Rectal smooth muscle tissue (tissue), 1 donor: ENCODE data around the gene LFNG.

Experiments
- H3K27ac ChIP-seq: one replicate; pipeline ENCODE4 v1.7.0; 2013; ENCODE audit warnings: low read depth, low read length, inconsistent platforms
- H3K27me3 ChIP-seq: one replicate; pipeline ENCODE4 v1.7.0; 2013; ENCODE audit warnings: low read length; ENCODE audit not compliant: control insufficient read depth, insufficient read depth
- H3K36me3 ChIP-seq: one replicate; pipeline ENCODE4 v1.7.0; 2013; ENCODE audit warnings: low read length; ENCODE audit not compliant: control insufficient read depth, insufficient read depth
- H3K4me1 ChIP-seq: one replicate; pipeline ENCODE4 v1.7.0; 2013; ENCODE audit warnings: low read length; ENCODE audit not compliant: control insufficient read depth, insufficient read depth
- H3K4me3 ChIP-seq: one replicate; pipeline ENCODE4 v1.7.0; 2013; ENCODE audit warnings: low read length
- H3K9ac ChIP-seq: one replicate; pipeline ENCODE4 v1.7.0; 2013; ENCODE audit warnings: low read length

Gene LFNG

DNA sequence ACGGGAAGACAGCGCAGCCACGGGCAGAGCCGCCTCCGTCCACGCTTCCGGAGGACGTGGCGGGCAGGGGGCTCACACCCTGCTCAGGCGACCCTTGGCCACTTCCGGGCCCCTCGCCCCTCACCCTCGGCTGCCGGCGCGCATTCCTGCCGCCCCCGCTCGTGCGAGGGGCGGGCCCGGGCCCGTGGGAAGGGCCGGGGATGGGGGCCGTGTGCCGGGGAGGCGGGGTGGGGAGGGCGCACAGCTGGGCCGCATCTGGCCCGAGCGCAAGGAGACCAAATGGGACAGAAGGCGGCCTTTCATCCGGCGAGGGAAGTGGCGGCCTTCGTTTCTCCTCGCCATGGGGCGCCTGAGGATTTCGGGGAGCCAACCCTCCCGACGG is 846 bp upstream of the LFNG start:
- Histone ChIP-seq H3K4me3 (peak overlapping the region; percentile 64), H3K4me1 (peaks cover 4% of the 10 kb centered on the region), H3K27ac (no peak overlapping the region), H3K9ac (no peak overlapping the region), H3K27me3 (peaks cover 20% of the 10 kb centered on the region), H3K36me3 (no peaks in the 10 kb centered on the region)

GRCh38 chr7:2520131-2520760 is 672 bp downstream of the LFNG start:
- Histone ChIP-seq H3K4me1 (peaks cover 4% of the 10 kb centered on the region), H3K27me3 (peaks cover 21% of the 10 kb centered on the region), H3K36me3 (no peaks in the 10 kb centered on the region), H3K27ac (no peak overlapping the region), H3K9ac (no peak overlapping the region), H3K4me3 (peak overlapping the region; percentile 81)

GRCh38 chr7:2520761-2521290 is 1.3 kb downstream of the LFNG start:
- H3K4me1 ChIP-seq, result peaks cover 4% of the 10 kb centered on the region
- H3K4me3 ChIP-seq, result peak overlapping the region; percentile 81
- H3K9ac ChIP-seq, result no peak overlapping the region
- H3K27me3 ChIP-seq, result peaks cover 21% of the 10 kb centered on the region
- H3K36me3 ChIP-seq, result no peaks in the 10 kb centered on the region
- no peak overlapping the region for H3K27ac ChIP-seq

DNA sequence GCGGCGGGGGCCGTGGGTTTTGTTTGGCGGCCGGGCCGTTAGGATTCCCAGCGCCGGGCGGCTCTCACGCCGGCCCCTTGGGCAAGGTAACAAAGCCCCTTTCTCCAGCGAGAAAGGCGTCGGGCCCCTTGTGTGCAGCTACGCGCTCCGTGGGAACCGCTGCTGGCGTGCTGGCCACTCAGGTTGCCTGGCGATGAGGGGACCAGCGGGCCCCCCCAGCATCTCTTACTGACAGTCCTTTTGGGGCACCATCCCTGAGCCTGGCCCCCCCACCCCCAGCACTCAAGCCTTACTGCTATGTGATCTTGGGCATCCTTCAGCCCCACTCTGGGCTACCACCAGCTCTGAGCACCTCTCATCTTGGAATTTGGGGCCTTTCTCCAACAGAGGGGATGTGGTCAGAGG is 1.8 kb downstream of the LFNG start:
- Histone ChIP-seq H3K4me1 (peaks cover 4% of the 10 kb centered on the region), H3K36me3 (no peaks in the 10 kb centered on the region), H3K27me3 (peaks cover 21% of the 10 kb centered on the region), H3K27ac (no peak overlapping the region), H3K4me3 (peak overlapping the region; percentile 78), H3K9ac (peak overlapping the region; percentile 22)

DNA sequence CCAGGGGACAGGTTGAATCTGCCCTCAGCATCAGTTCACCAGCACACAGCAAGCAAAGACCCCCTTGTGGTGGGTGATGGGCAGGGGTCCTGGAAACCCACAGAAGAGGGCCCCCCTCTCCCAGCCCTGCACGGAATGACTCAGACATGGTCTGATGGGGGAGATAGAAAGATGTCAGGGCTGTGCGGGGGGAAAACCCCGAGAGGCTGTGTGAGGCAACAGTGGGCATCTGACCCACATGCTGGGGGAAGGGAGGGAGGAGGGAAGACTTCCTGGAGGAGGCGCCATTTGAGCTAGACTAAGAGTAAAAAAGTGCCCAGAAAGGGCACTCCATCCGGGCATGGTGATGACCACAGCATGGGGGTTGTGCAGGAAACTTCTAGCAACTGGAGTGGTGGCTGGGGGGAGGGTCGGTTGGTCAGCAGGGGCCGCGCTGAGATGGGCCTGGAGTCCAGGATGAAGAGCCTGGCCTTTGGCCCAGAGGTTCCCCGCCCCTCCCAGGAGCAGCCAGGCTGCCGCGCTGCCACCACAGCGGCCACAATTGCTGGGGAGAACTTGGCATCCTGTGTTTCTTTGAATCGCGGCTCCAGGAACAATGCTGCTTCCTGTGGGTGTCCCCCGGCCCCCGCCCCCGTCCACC is 2.5 kb downstream of the LFNG start:
- Histone ChIP-seq H3K27ac (peak overlapping the region; percentile 1), H3K27me3 (peaks cover 23% of the 10 kb centered on the region), H3K4me1 (peaks cover 4% of the 10 kb centered on the region)

GRCh38 chr7:2522780-2523433 is 3.3 kb downstream of the LFNG start:
- Histone ChIP-seq H3K4me1 (peaks cover 4% of the 10 kb centered on the region), H3K27me3 (peaks cover 23% of the 10 kb centered on the region), H3K4me3 (peak overlapping the region; percentile 78), H3K27ac (no peak overlapping the region), H3K9ac (peak overlapping the region; percentile 49), H3K36me3 (peaks cover 2% of the 10 kb centered on the region)

More for the DNA sequence above, 2.5 kb downstream of the LFNG start:
- Histone ChIP-seq H3K4me3 (peak overlapping the region; percentile 78), H3K36me3 (no peaks in the 10 kb centered on the region), H3K9ac (peak overlapping the region; percentile 49)

DNA sequence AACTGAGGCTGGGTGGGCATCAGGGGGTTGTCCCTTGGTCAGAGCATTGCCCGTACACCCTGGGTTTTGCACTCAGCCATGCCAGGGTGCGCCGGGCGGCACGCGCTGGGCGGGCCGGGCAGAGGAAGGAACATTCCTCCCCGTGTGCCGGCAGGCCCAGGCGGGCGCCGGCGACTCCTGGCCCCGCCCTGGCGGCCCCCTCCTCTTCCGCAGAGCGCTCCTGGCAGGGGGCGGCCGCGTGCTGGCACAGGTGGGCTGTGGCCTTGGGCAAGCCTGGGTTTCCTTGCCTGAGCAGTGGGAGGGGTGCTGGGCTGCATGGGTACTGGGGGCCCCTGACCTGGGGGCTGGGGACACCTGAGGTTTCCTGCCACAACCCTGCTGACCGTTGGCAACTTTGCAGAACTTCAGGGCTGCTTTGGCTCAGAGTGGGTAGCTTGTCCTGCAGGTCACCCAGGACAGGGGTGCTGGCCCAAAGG is 3.9 kb downstream of the LFNG start:
- Histone ChIP-seq H3K27me3 (peaks cover 23% of the 10 kb centered on the region), H3K4me1 (peaks cover 4% of the 10 kb centered on the region), H3K36me3 (peaks cover 2% of the 10 kb centered on the region), H3K9ac (peak overlapping the region; percentile 40), H3K27ac (peak overlapping the region; percentile 51), H3K4me3 (peak overlapping the region; percentile 78)

- Histone ChIP-seq H3K4me3 (peak overlapping the region; percentile 78), H3K9ac (peak overlapping the region; percentile 21), H3K36me3 (peaks cover 2% of the 10 kb centered on the region), H3K27me3 (peaks cover 23% of the 10 kb centered on the region), H3K27ac (peak overlapping the region; percentile 51), H3K4me1 (peaks cover 4% of the 10 kb centered on the region)
Observed at GRCh38 chr7:2523941-2524807, 4.6 kb downstream of the LFNG start.

GRCh38 chr7:2524808-2525657 is 5.5 kb downstream of the LFNG start:
- Histone ChIP-seq H3K36me3 (peaks cover 2% of the 10 kb centered on the region), H3K27me3 (peaks cover 23% of the 10 kb centered on the region)

DNA sequence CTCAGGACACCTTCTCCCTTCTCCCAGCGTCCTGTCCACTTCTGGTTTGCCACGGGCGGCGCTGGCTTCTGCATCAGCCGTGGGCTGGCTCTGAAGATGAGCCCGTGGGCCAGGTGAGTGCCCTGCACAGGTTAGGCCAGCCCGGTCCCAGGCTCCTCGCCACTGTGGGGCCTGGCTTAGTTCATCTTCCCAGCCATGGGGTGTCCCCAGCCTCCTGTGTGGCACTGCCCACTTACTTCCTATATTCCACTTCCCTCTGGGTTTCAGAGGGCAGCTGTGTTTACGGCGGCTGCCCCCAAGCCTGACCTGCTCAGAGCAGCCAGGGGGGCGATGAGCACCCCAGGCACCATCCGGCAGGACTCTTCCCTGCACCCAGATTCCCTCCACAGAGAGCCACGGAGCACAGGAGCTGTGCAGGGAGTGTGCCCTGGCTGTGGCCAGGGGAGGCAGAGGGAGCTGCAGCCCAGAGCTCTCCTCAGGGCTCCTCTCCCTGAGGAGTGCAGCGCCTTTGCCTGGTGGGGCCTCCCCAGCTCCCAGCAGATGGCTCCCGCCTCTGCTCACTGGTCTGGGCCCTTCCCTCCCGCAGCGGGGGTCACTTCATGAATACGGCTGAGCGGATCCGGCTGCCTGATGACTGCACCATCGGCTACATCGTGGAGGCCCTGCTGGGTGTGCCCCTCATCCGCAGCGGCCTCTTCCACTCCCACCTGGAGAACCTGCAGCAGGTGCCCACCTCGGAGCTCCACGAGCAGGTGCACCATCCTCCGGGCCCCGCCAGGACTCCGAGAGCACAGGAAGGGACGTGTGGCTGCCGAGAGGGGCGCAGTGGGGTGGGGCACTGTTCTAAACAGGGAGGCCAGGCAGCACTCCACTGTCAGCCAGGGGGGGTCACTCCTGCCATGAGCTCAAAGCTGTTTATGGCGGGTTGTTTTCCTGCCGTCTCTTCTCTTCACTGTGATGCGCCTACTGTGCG is 6.4 kb downstream of the LFNG start:
- H3K4me1 ChIP-seq, result peaks cover 2% of the 10 kb centered on the region
- H3K9ac ChIP-seq, result no peak overlapping the region
- H3K36me3 ChIP-seq, result peaks cover 2% of the 10 kb centered on the region
- H3K27me3 ChIP-seq, result peaks cover 19% of the 10 kb centered on the region
- no peak overlapping the region for H3K27ac ChIP-seq
- H3K4me3 ChIP-seq, result peak overlapping the region; percentile 13

More at GRCh38 chr7:2524808-2525657, 5.5 kb downstream of the LFNG start:
- Histone ChIP-seq H3K9ac (no peak overlapping the region), H3K4me1 (peaks cover 4% of the 10 kb centered on the region), H3K4me3 (no peak overlapping the region), H3K27ac (no peak overlapping the region)
